HEK293 (cell line): ENCODE measurements around the gene PITPNM2.

Experiments used
- CTCF ChIA-PET: fragments of 350-600 bp; formaldehyde crosslinking; extraction: SDS; loops from one replicate; lab custom pipeline; 2021; ENCODE audit warnings: antibody characterized with exemption; lab: Yijun Ruan, JAX
- POLR2A ChIA-PET: fragments of 300-600 bp; formaldehyde crosslinking; extraction: SDS; loops from one replicate; lab custom pipeline; 2020; ENCODE audit warnings: antibody characterized with exemption, inconsistent platforms; lab: Yijun Ruan, JAX
- H3K27ac ChIP-seq: fragments of 200-500 bp; sonication (Bioruptor generic); 2 replicates; pipeline ENCODE4 v1.5.1; 2014; ENCODE audit warnings: low read depth, low read length, control low read depth, inconsistent platforms; ENCODE audit errors: extremely low read depth
- H3K36me3 ChIP-seq, 2 experiments: fragments of 200-500 bp in 1 of 2; sonication (Bioruptor generic) in 1 of 2; 1 replicate in 1 of 2; 2 replicates in 1 of 2; pipeline ENCODE4 v1.5.1; 2014 to 2017; ENCODE audit warnings: inconsistent platforms in 2 of 2, low read length in 2 of 2; ENCODE audit not compliant: control insufficient read depth in 2 of 2, insufficient read depth in 1 of 2
- H3K4me1 ChIP-seq: fragments of 200-500 bp; sonication (Bioruptor generic); 2 replicates; pipeline ENCODE4 v1.5.1; 2014; ENCODE audit warnings: mild to moderate bottlenecking, low read length, inconsistent platforms; ENCODE audit not compliant: control insufficient read depth, insufficient read depth
- H3K4me3 ChIP-seq: 2 replicates; pipeline ENCODE4 v1.5.1; 2011; ENCODE audit warnings: low read depth, mild to moderate bottlenecking, control low read depth, low read length, moderate library complexity
- H3K9me3 ChIP-seq: fragments of 200-500 bp; sonication (Bioruptor generic); 2 replicates; pipeline ENCODE4 v1.5.1; 2014; ENCODE audit warnings: low read depth, low read length, inconsistent platforms; ENCODE audit not compliant: control insufficient read depth, insufficient read depth
- AEBP2 ChIP-seq: fragments of 450-650 bp; formaldehyde crosslinking; IDR thresholded peaks from 2 replicates; pipeline ENCODE4 v1.5.1; 2016; ENCODE audit warnings: missing biosample characterization, missing genetic modification characterization, borderline replicate concordance
- HOXD13 ChIP-seq: sonication (generic); formaldehyde crosslinking; IDR thresholded peaks from 2 replicates; pipeline ENCODE4 v1.8.0; 2022; ENCODE audit warnings: missing genetic modification reagents, borderline replicate concordance
- KLF1 ChIP-seq: fragments of 450-650 bp; formaldehyde crosslinking; IDR thresholded peaks from 2 replicates; pipeline ENCODE4 v1.5.1; 2016; ENCODE audit warnings: missing biosample characterization, missing genetic modification characterization
- MEIS1 ChIP-seq: sonication (generic); formaldehyde crosslinking; IDR thresholded peaks from 2 replicates; pipeline ENCODE4 v1.8.1; 2022; ENCODE audit warnings: missing genetic modification reagents, mild to moderate bottlenecking, borderline replicate concordance
- PRDM6 ChIP-seq: fragments of 450-650 bp; formaldehyde crosslinking; IDR thresholded peaks from 2 replicates; pipeline ENCODE4 v1.5.1; 2017; ENCODE audit warnings: missing biosample characterization, missing genetic modification characterization
- ZBTB26 ChIP-seq: fragments of 450-650 bp; formaldehyde crosslinking; optimal IDR thresholded peaks from 2 replicates; pipeline ENCODE3; 2016; ENCODE audit warnings: missing biosample characterization, mild to moderate bottlenecking, missing genetic modification characterization
- ZFHX2 ChIP-seq: fragments of 450-650 bp; formaldehyde crosslinking; conservative IDR thresholded peaks from 2 replicates; pipeline ENCODE4 v1.5.1; 2016; ENCODE audit warnings: missing biosample characterization, missing genetic modification characterization
- ZFP41 ChIP-seq: fragments of 450-650 bp; formaldehyde crosslinking; IDR thresholded peaks from 2 replicates; pipeline ENCODE4 v1.5.1; 2016; ENCODE audit warnings: missing biosample characterization, missing genetic modification characterization, borderline replicate concordance
- ZNF114 ChIP-seq: fragments of 450-650 bp; formaldehyde crosslinking; IDR thresholded peaks from 2 replicates; pipeline ENCODE4 v1.5.0; 2017; ENCODE audit warnings: missing biosample characterization, missing genetic modification characterization
- ZNF211 ChIP-seq: fragments of 450-650 bp; formaldehyde crosslinking; IDR thresholded peaks from 2 replicates; pipeline ENCODE4 v1.5.1; 2016; ENCODE audit warnings: low read depth, missing biosample characterization, missing genetic modification characterization
- ZNF501 ChIP-seq: fragments of 450-650 bp; formaldehyde crosslinking; IDR thresholded peaks from 2 replicates; pipeline ENCODE4 v1.5.1; 2016; ENCODE audit warnings: missing biosample characterization, missing genetic modification characterization
- ZNF571 ChIP-seq: fragments of 450-650 bp; formaldehyde crosslinking; IDR thresholded peaks from 2 replicates; pipeline ENCODE4 v1.5.0; 2017; ENCODE audit warnings: missing biosample characterization, missing genetic modification characterization
- ZNF785 ChIP-seq: fragments of 450-650 bp; formaldehyde crosslinking; IDR thresholded peaks from 2 replicates; pipeline ENCODE4 v1.5.1; 2016; ENCODE audit warnings: missing biosample characterization, missing genetic modification characterization
- TF ChIP-seq, protein P1 (sequence below): fragments of 450-650 bp; formaldehyde crosslinking; IDR thresholded peaks from 2 replicates; pipeline ENCODE4 v1.5.1; 2016; ENCODE audit warnings: missing biosample characterization, missing genetic modification characterization, low read depth
- TF ChIP-seq, protein P2 (sequence below): fragments of 450-650 bp; formaldehyde crosslinking; IDR thresholded peaks from 2 replicates; pipeline ENCODE4 v1.5.1; 2016; ENCODE audit warnings: missing biosample characterization, missing genetic modification characterization, borderline replicate concordance
- TF ChIP-seq, protein P3 (sequence below): fragments of 450-650 bp; formaldehyde crosslinking; IDR thresholded peaks from 2 replicates; pipeline ENCODE4 v1.5.1; 2016; ENCODE audit warnings: missing biosample characterization, missing genetic modification characterization

Gene PITPNM2

DNA sequence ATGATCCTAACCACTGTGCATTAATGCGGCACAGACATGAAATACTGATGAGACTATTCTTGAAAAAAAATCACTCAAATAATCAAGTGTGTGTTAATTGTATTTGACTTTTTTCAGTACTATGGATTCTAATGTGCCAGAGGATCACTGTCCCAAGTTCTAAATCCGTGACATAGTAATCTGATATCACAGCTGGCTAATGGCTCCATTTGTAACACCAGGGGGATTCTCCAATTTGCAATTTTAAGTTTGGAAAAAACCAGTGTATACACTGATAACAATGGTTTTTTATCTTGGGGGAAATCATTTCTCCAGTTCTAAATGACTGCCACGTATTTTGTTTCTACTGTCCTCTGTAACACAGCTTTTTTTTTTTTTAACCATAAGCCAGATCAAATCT lies 49.0 kb upstream of the PITPNM2 start:
- H3K27ac ChIP-seq, result no peak overlapping the region
- no peak overlapping the region for H3K4me3 ChIP-seq
- no peaks in the 10 kb centered on the region for H3K9me3 ChIP-seq
- CTCF ChIA-PET, result no interaction called here
- peaks cover 77 to 84% of the 10 kb centered on the region in 2 experiments for H3K36me3 ChIP-seq
- POLR2A ChIA-PET, result interaction anchor here (0.7 kb wide), 1 partner anchor 140 kb away, joined by 3 read pairs; no protein-coding TSS in a partner anchor
- TF ChIP-seq KLF1 (tag by site-specific recombination) (no peak), MEIS1 (CRISPR knock-in tag) (no peak), PRDM6 (0 out of 2 replicates have a peak, but pooled peaks have one; percentile 13)
- TF ChIP-seq, protein P1, sequence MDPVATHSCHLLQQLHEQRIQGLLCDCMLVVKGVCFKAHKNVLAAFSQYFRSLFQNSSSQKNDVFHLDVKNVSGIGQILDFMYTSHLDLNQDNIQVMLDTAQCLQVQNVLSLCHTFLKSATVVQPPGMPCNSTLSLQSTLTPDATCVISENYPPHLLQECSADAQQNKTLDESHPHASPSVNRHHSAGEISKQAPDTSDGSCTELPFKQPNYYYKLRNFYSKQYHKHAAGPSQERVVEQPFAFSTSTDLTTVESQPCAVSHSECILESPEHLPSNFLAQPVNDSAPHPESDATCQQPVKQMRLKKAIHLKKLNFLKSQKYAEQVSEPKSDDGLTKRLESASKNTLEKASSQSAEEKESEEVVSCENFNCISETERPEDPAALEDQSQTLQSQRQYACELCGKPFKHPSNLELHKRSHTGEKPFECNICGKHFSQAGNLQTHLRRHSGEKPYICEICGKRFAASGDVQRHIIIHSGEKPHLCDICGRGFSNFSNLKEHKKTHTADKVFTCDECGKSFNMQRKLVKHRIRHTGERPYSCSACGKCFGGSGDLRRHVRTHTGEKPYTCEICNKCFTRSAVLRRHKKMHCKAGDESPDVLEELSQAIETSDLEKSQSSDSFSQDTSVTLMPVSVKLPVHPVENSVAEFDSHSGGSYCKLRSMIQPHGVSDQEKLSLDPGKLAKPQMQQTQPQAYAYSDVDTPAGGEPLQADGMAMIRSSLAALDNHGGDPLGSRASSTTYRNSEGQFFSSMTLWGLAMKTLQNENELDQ (tag by site-specific recombination), result no peak
- TF ChIP-seq, all 188 proteins: peak for 1
- no peaks in the 10 kb centered on the region for H3K4me1 ChIP-seq

- H3K4me1 ChIP-seq, result no peaks in the 10 kb centered on the region
- no peak overlapping the region for H3K4me3 ChIP-seq
- H3K9me3 ChIP-seq, result no peaks in the 10 kb centered on the region
- H3K27ac ChIP-seq, result no peak overlapping the region
- TF ChIP-seq ZFP41 (tag by site-specific recombination) (no peak), AEBP2 (no peak), KLF1 (tag by site-specific recombination) (no peak), ZNF211 (no peak), ZNF571 (tag by site-specific recombination) (no peak), ZNF501 (no peak), ZBTB26 (tag by site-specific recombination) (no peak), ZFHX2 (tag by site-specific recombination) (no peak), HOXD13 (CRISPR knock-in tag) (no peak), ZNF785 (tag by site-specific recombination) (no peak), ZNF114 (tag by site-specific recombination) (no peak)
- TF ChIP-seq, protein P2, sequence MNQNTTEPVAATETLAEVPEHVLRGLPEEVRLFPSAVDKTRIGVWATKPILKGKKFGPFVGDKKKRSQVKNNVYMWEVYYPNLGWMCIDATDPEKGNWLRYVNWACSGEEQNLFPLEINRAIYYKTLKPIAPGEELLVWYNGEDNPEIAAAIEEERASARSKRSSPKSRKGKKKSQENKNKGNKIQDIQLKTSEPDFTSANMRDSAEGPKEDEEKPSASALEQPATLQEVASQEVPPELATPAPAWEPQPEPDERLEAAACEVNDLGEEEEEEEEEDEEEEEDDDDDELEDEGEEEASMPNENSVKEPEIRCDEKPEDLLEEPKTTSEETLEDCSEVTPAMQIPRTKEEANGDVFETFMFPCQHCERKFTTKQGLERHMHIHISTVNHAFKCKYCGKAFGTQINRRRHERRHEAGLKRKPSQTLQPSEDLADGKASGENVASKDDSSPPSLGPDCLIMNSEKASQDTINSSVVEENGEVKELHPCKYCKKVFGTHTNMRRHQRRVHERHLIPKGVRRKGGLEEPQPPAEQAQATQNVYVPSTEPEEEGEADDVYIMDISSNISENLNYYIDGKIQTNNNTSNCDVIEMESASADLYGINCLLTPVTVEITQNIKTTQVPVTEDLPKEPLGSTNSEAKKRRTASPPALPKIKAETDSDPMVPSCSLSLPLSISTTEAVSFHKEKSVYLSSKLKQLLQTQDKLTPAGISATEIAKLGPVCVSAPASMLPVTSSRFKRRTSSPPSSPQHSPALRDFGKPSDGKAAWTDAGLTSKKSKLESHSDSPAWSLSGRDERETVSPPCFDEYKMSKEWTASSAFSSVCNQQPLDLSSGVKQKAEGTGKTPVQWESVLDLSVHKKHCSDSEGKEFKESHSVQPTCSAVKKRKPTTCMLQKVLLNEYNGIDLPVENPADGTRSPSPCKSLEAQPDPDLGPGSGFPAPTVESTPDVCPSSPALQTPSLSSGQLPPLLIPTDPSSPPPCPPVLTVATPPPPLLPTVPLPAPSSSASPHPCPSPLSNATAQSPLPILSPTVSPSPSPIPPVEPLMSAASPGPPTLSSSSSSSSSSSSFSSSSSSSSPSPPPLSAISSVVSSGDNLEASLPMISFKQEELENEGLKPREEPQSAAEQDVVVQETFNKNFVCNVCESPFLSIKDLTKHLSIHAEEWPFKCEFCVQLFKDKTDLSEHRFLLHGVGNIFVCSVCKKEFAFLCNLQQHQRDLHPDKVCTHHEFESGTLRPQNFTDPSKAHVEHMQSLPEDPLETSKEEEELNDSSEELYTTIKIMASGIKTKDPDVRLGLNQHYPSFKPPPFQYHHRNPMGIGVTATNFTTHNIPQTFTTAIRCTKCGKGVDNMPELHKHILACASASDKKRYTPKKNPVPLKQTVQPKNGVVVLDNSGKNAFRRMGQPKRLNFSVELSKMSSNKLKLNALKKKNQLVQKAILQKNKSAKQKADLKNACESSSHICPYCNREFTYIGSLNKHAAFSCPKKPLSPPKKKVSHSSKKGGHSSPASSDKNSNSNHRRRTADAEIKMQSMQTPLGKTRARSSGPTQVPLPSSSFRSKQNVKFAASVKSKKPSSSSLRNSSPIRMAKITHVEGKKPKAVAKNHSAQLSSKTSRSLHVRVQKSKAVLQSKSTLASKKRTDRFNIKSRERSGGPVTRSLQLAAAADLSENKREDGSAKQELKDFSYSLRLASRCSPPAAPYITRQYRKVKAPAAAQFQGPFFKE (tag by site-specific recombination), result no peak
- TF ChIP-seq, protein P3, sequence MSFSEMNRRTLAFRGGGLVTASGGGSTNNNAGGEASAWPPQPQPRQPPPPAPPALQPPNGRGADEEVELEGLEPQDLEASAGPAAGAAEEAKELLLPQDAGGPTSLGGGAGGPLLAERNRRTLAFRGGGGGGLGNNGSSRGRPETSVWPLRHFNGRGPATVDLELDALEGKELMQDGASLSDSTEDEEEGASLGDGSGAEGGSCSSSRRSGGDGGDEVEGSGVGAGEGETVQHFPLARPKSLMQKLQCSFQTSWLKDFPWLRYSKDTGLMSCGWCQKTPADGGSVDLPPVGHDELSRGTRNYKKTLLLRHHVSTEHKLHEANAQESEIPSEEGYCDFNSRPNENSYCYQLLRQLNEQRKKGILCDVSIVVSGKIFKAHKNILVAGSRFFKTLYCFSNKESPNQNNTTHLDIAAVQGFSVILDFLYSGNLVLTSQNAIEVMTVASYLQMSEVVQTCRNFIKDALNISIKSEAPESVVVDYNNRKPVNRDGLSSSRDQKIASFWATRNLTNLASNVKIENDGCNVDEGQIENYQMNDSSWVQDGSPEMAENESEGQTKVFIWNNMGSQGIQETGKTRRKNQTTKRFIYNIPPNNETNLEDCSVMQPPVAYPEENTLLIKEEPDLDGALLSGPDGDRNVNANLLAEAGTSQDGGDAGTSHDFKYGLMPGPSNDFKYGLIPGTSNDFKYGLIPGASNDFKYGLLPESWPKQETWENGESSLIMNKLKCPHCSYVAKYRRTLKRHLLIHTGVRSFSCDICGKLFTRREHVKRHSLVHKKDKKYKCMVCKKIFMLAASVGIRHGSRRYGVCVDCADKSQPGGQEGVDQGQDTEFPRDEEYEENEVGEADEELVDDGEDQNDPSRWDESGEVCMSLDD (tag by site-specific recombination), result no peak
- POLR2A ChIA-PET, result no interaction called here
- H3K36me3 ChIP-seq, result peaks cover 72 to 75% of the 10 kb centered on the region in 2 experiments
- CTCF ChIA-PET, result interaction anchor here (0.5 kb wide), 1 partner anchor 18 kb away, joined by 4 read pairs; no protein-coding TSS in a partner anchor
Measured at GRCh38 chr12:123187637-123188036, 36.7 kb upstream of the PITPNM2 start.
